Hepatocyte (in vitro differentiated cells): ENCODE results near the gene BCKDK. TPM values are rescaled to one million over a fixed set of nuclear protein-coding genes. Genes with fewer than 3 reads are reported as not detected.

Source experiments
- DNase-seq: peaks from one replicate; pipeline ENCODE4 v3.0.0-alpha.2; 2016; ENCODE audit warnings: low spot score
- H2AFZ ChIP-seq: fragments of 200-600 bp; sonication (generic); 2 replicates; pipeline ENCODE4 v1.6.0; 2016; ENCODE audit warnings: antibody characterized with exemption, mild to moderate bottlenecking
- H3K27ac ChIP-seq: fragments of 200-600 bp; sonication (generic); 2 replicates; pipeline ENCODE4 v1.5.1; 2016; ENCODE audit warnings: mild to moderate bottlenecking
- H3K27me3 ChIP-seq: fragments of 200-600 bp; sonication (generic); 2 replicates; pipeline ENCODE4 v1.6.1; 2016
- H3K36me3 ChIP-seq: fragments of 200-600 bp; sonication (generic); replicated peaks from 2 replicates; pipeline ENCODE4 v1.5.1; 2016; ENCODE audit warnings: low read depth; ENCODE audit not compliant: insufficient read depth
- H3K4me1 ChIP-seq: fragments of 200-600 bp; sonication (generic); 2 replicates; pipeline ENCODE4 v1.5.1; 2016; ENCODE audit warnings: mild to moderate bottlenecking, moderate library complexity; ENCODE audit not compliant: insufficient read depth
- H3K4me2 ChIP-seq: fragments of 200-600 bp; sonication (generic); 2 replicates; pipeline ENCODE4 v1.6.0; 2016
- H3K4me3 ChIP-seq: fragments of 200-600 bp; sonication (generic); 2 replicates; pipeline ENCODE4 v1.5.1; 2016; ENCODE audit warnings: mild to moderate bottlenecking
- H3K79me2 ChIP-seq: fragments of 200-600 bp; sonication (generic); 2 replicates; pipeline ENCODE4 v1.6.0; 2017; ENCODE audit warnings: mild to moderate bottlenecking
- H3K9me2 ChIP-seq: fragments of 200-600 bp; sonication (generic); replicated peaks from 2 replicates; pipeline ENCODE4 v1.6.0; 2017; ENCODE audit warnings: mild to moderate bottlenecking; ENCODE audit not compliant: insufficient read depth
- H3K9me3 ChIP-seq: fragments of 200-600 bp; sonication (generic); 2 replicates; pipeline ENCODE4 v1.5.1; 2016; ENCODE audit warnings: low read depth, mild to moderate bottlenecking
- H4K20me1 ChIP-seq: fragments of 200-600 bp; sonication (generic); 2 replicates; pipeline ENCODE4 v1.6.0; 2016; ENCODE audit warnings: mild to moderate bottlenecking; ENCODE audit not compliant: insufficient read depth, poor library complexity, severe bottlenecking
- CTCF ChIP-seq: fragments of 200-600 bp; sonication (generic); IDR thresholded peaks from 2 replicates; pipeline ENCODE4 v1.5.1; 2016; ENCODE audit warnings: antibody characterized with exemption, mild to moderate bottlenecking; ENCODE audit not compliant: poor library complexity
- EZH2 ChIP-seq: fragments of 200-600 bp; sonication (generic); IDR thresholded peaks from 2 replicates; pipeline ENCODE4 v1.6.1; 2016; ENCODE audit warnings: antibody characterized with exemption, mild to moderate bottlenecking, borderline replicate concordance
- EZH2phosphoT487 ChIP-seq: fragments of 200-600 bp; sonication (generic); IDR thresholded peaks from one replicate; pipeline ENCODE4 v1.6.1; 2018; ENCODE audit warnings: antibody characterized with exemption, mild to moderate bottlenecking, low read depth, moderate library complexity; ENCODE audit not compliant: unreplicated experiment, severe bottlenecking
- WGBS: methylation state at CpG from one replicate; pipeline ENCODE4 v1.1.6; 2016; ENCODE audit warnings: low lambda C conversion rate; ENCODE audit errors: missing lambda C conversion rate; 5-methylcytosine and 5-hydroxymethylcytosine counted together
- polyA plus RNA-seq: library from polyadenylated mRNA; unstranded; fragments of >200 nt; fragmentation: Nextera tagmentation; extraction: Ambion mirVana; gene quantifications from 2 replicates; pipeline ENCODE4 v1.2.1, GENCODE V29; 2016
- total RNA-seq: library from RNA; depleted of rRNA; stranded (reverse); fragments of >200 nt; gene quantifications from 2 replicates; pipeline ENCODE4 v1.2.3, GENCODE V29; 2014

BCKDK gene
- total and polyA plus RNA-seq, 2 experiments from 2014 or later, result 27.3 to 75.2 TPM

GRCh38 chr16:31114468-31114867 lies 6.3 kb downstream of the BCKDK start:
- H3K4me2 ChIP-seq, result no peak overlapping the region
- no peak overlapping the region for H3K4me3 ChIP-seq
- 87% methylated on average over 8 of the region's 8 CpGs for WGBS
- no peak for TF ChIP-seq CTCF
- no peak for TF ChIP-seq EZH2
- no peak for TF ChIP-seq EZH2phosphoT487
- H3K27me3 ChIP-seq, result no peaks in the 10 kb centered on the region
- no peak overlapping the region for H2AFZ ChIP-seq
- no peaks in the 10 kb centered on the region for H3K9me3 ChIP-seq
- H4K20me1 ChIP-seq, result no peaks in the 10 kb centered on the region
- no peaks in the 10 kb centered on the region for H3K36me3 ChIP-seq
- peak overlapping the region; percentile 1 for H3K27ac ChIP-seq
- peaks cover 10% of the 10 kb centered on the region for H3K4me1 ChIP-seq
- no peaks in the 10 kb centered on the region for H3K9me2 ChIP-seq
- DNase-seq, result no peak
- peaks cover 15% of the 10 kb centered on the region for H3K79me2 ChIP-seq

- Histone ChIP-seq H3K79me2 (peaks cover 29% of the 10 kb centered on the region), H3K4me2 (peak within 1 kb of the TSS; percentile 90), H3K4me1 (peaks cover 10% of the 10 kb centered on the region), H3K27ac (peak within 1 kb of the TSS; percentile 96), H3K9me3 (no peaks in the 10 kb centered on the region), H2AFZ (peak within 1 kb of the TSS; percentile 18), H3K27me3 (no peaks in the 10 kb centered on the region), H4K20me1 (no peaks in the 10 kb centered on the region), H3K36me3 (no peaks in the 10 kb centered on the region), H3K9me2 (no peaks in the 10 kb centered on the region), H3K4me3 (peak within 1 kb of the TSS; percentile 40)
- peak; percentile 100 for DNase-seq
- under 1% methylated on average over 33 of the region's 68 CpGs for WGBS
- no peak for TF ChIP-seq CTCF
- TF ChIP-seq EZH2phosphoT487, result no peak
- no peak for TF ChIP-seq EZH2
Measured at GRCh38 chr16:31117384-31118222, 9.4 kb downstream of the BCKDK start, which contains the start of gene KAT8. TSS of gene KAT8 (plus strand) at chr16:31117664. CDS start at chr16:31117682, 18 bp downstream.

DNA sequence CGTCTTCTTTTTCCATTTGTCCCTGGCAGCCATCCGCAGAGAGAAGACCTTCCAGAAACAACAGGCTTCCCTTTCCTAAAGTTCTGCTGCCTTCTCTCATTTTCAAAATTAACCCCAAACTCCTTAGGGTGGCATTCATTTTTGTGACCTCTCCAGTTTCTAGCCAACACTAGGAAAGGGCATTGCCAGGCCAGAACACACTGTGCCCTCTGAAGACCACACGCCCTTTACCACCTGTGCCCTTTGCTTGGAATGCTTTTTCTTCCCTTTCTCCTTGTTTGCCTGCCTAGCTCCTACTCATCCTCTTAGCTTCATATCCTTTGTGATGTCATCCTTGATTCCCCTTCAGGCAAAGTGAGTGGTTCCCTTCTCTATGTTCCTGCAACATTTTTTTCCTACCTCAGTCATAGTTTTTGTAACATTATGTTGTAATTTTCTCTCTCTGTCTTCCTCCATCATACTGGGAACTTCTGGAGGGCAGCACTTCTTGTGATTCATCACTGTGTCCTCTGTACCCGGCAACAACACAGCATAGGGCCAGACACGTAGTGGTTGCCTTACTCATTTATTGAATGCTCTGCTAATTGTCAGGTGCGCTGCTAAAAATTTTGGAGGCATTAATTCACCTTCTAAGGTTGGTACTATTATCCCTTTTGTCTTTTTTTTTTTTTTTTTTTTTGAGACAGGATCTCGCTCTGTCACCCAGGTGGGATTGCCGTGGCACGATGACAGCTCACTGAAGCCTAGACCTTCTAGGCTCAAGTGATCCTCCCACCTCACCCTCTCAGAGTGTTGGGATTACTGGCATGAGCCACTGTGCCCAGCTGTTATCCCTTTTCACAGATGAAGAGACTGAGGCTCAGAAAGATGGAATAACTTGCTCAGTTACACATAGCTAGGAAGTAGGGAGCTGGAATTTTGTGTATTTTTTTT lies 10.3 kb downstream of the BCKDK start:
- Histone ChIP-seq H2AFZ (peak overlapping the region; percentile 3), H3K36me3 (no peaks in the 10 kb centered on the region), H3K79me2 (peaks cover 29% of the 10 kb centered on the region), H3K27ac (peak overlapping the region; percentile 96), H3K9me2 (no peaks in the 10 kb centered on the region), H3K27me3 (no peaks in the 10 kb centered on the region), H4K20me1 (no peaks in the 10 kb centered on the region), H3K4me2 (peak overlapping the region; percentile 83), H3K4me3 (peak overlapping the region; percentile 24), H3K4me1 (peaks cover 10% of the 10 kb centered on the region), H3K9me3 (no peaks in the 10 kb centered on the region)
- peak; percentile 56 for DNase-seq
- WGBS, result 68% methylated on average over 9 of the region's 9 CpGs
- TF ChIP-seq CTCF (no peak), EZH2phosphoT487 (no peak), EZH2 (no peak)
